ENCODE data around the gene ZNF276. TPM values are rescaled to one million over a fixed set of nuclear protein-coding genes. Genes with fewer than 3 reads are reported as not detected.
"Not testable (repeated sequence)": the region's sequence is repeated elsewhere in the genome, so short reads cannot be mapped to it uniquely, and the experiment has no call there.

The ZNF276 gene, protein sequence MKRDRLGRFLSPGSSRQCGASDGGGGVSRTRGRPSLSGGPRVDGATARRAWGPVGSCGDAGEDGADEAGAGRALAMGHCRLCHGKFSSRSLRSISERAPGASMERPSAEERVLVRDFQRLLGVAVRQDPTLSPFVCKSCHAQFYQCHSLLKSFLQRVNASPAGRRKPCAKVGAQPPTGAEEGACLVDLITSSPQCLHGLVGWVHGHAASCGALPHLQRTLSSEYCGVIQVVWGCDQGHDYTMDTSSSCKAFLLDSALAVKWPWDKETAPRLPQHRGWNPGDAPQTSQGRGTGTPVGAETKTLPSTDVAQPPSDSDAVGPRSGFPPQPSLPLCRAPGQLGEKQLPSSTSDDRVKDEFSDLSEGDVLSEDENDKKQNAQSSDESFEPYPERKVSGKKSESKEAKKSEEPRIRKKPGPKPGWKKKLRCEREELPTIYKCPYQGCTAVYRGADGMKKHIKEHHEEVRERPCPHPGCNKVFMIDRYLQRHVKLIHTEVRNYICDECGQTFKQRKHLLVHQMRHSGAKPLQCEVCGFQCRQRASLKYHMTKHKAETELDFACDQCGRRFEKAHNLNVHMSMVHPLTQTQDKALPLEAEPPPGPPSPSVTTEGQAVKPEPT
- 4.5 TPM for polyA plus RNA-seq (2013, experiment 1 of 2)
- 4.5 TPM for polyA plus RNA-seq (2013, experiment 2 of 2)

DNA sequence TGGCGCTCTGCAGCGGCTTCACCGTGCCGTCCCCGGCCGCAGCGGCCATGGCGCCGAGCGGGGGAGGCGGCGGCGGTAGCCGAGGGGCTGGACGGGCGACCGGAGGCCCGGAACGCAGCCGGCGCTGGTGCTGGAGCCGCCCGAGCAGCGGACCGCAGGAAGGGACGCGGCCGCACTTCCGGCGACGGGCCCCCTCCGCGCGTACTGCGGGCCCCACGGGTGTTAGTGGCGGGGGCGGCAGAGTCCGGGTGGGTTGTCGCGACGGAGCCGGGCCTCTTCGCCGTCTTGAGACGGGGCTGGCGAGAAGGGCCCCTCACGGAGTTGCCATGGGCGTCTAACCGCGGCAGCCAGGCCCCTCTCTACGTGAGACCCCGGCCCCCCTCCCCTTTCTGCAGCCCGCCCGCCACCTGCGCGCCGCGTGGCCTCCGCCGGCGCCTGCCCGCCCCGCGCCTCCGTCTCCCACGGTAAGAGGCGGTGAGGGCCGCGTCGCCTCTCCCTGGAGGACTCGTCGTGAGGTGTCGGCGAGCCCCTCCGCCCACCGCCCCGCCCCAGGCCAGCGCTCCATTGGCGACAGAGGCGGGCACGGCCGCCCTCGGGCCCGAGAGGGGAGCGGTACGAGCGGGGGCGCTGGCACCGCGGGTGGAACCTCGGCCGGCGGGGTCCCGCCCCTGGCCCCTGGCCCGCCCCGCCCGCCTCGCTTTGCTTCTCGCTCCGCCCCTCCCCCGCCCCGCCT, at the start of gene ZNF276, which contains the start of gene VPS9D1:
Gene ZNF276 (plus strand): TSS at position 725 of the 733 bp plus-strand sequence. CDS start 104 bp downstream, outside the sequence.
Gene VPS9D1 (minus strand): TSS at position 86 of the 733 bp plus-strand sequence. CDS start 37 bp downstream, at position 49.
- H2BK15ac ChIP-seq (replicated peaks; ENCODE audit: low read depth), result no peak within 1 kb of the TSS
- H3K4ac ChIP-seq (ENCODE audit: low read depth, low read length), result peak within 1 kb of the TSS; percentile 39
- H4K8ac ChIP-seq (ENCODE audit: low read depth, low read length), result no peak within 1 kb of the TSS
- no peak within 1 kb of the TSS for H2BK5ac ChIP-seq (ENCODE audit: low read length)
- H3K79me2 ChIP-seq (ENCODE audit: control insufficient read depth, insufficient read depth, low read length), result no peaks in the 10 kb centered on the region
- H3K9ac ChIP-seq (ENCODE audit: low read length), result peak within 1 kb of the TSS; percentile 84
- H4K5ac ChIP-seq (ENCODE audit: low read length), result no peak within 1 kb of the TSS
- peak within 1 kb of the TSS; percentile 94 for H3K56ac ChIP-seq (ENCODE audit: low read length)
- peak; percentile 86 for DNase-seq
- peak within 1 kb of the TSS; percentile 50 for H3K4me3 ChIP-seq (ENCODE audit: low read length)
- no peak within 1 kb of the TSS for H2AK5ac ChIP-seq (ENCODE audit: low read length)
- peaks cover 4% of the 10 kb centered on the region for H3K79me1 ChIP-seq (ENCODE audit: low read length)
- peak within 1 kb of the TSS; percentile 19 for H3K18ac ChIP-seq (ENCODE audit: low read length)
- H3K4me2 ChIP-seq (ENCODE audit: low read length), result peak within 1 kb of the TSS; percentile 87
- H3K27me3 ChIP-seq (ENCODE audit: insufficient read depth, low read length, poor library complexity), result no peaks in the 10 kb centered on the region
- H3K36me3 ChIP-seq (ENCODE audit: control insufficient read depth, insufficient read depth, low read length), result no peaks in the 10 kb centered on the region
- no peak within 1 kb of the TSS for H2BK120ac ChIP-seq (ENCODE audit: low read depth, low read length)
- peaks cover 4% of the 10 kb centered on the region for H3K4me1 ChIP-seq (ENCODE audit: control insufficient read depth, low read depth, low read length)
- H3K23ac ChIP-seq (ENCODE audit: low read length), result no peak within 1 kb of the TSS
- peak within 1 kb of the TSS; percentile 88 for H3K27ac ChIP-seq (ENCODE audit: low read depth, low read length)
- no CpG with 5 or more reads among the region's 103 CpGs for WGBS (ENCODE audit: extremely low coverage, insufficient coverage, low lambda C conversion rate)

DNA sequence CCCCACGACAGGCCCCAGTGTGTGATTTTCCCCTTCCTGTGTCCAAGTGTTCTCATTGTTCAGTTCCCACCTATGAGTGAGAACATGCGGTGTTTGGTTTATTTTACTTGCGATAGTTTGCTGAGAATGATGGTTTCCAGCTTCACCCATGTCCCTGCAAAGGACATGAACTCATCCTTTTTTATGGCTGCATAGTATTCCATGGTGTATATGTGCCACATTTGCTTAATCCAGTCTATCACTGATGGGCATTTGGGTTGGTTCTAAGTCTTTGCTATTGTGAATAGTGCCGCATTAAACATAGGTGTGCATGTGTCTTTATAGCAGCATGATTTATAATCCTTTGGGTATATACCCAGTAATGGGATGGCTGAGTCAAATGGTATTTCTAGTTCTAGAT, 49.8 kb upstream of the ZNF276 start:
- H3K79me1 ChIP-seq (ENCODE audit: low read length); H3K27ac ChIP-seq (ENCODE audit: low read depth, low read length); H3K23ac ChIP-seq (ENCODE audit: low read length); H3K79me2 ChIP-seq (ENCODE audit: control insufficient read depth, insufficient read depth, low read length); H4K8ac ChIP-seq (ENCODE audit: low read depth, low read length); H3K18ac ChIP-seq (ENCODE audit: low read length); H3K4me2 ChIP-seq (ENCODE audit: low read length); H3K9ac ChIP-seq (ENCODE audit: low read length); H3K4ac ChIP-seq (ENCODE audit: low read depth, low read length); H3K56ac ChIP-seq (ENCODE audit: low read length); H3K27me3 ChIP-seq (ENCODE audit: insufficient read depth, low read length, poor library complexity); H2BK120ac ChIP-seq (ENCODE audit: low read depth, low read length); H3K36me3 ChIP-seq (ENCODE audit: control insufficient read depth, insufficient read depth, low read length); H2BK5ac ChIP-seq (ENCODE audit: low read length); DNase-seq; H3K4me3 ChIP-seq (ENCODE audit: low read length); H3K4me1 ChIP-seq (ENCODE audit: control insufficient read depth, low read depth, low read length); H4K5ac ChIP-seq (ENCODE audit: low read length); H2AK5ac ChIP-seq (ENCODE audit: low read length); H2BK15ac ChIP-seq (replicated peaks; ENCODE audit: low read depth): not testable (repeated sequence)
- no CpG with 5 or more reads among the region's 4 CpGs for WGBS (ENCODE audit: extremely low coverage, insufficient coverage, low lambda C conversion rate)

DNA sequence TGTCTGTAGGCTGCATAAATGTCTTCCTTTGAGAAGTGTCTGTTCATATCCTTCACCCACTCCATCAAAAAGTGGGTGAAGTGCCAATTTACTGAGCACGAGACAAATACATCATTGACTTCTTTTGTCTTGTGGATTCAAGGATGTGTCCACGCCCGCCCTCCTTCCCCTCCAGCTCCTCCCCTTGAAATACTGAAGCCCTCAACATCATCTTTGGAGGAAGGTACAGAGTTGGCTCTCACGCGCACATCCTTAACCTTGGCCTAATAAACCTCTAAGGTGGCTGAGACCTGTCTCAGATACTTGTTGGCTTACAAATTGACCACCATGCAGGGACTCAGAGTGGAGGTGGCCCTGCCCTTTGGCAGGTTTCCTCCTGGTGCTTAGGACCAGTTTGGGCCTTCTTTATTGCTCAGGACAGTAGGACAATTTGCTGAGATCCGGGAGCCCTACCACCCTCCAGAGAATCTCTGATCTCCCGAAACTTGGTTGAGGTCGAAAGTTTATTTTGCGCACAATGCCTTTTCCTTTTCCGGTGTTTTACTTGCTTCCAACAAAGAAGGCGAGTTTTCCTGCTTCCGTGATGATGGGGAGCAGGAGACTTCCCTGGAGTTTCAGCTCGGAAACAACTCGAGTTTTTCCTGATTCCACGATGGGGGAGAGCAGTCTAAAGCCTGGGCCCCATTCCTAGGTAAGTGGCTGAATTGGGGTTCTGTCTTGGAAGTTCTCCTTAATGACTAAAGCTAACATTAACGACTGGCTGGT, 49.0 kb upstream of the ZNF276 start:
- no peak for DNase-seq
- Histone ChIP-seq H3K27ac (ENCODE audit: low read depth, low read length) (no peak overlapping the region), H2AK5ac (ENCODE audit: low read length) (no peak overlapping the region), H3K18ac (ENCODE audit: low read length) (no peak overlapping the region), H3K23ac (ENCODE audit: low read length) (no peak overlapping the region), H3K4me2 (ENCODE audit: low read length) (no peak overlapping the region), H3K36me3 (ENCODE audit: control insufficient read depth, insufficient read depth, low read length) (peaks cover 1% of the 10 kb centered on the region), H3K79me2 (ENCODE audit: control insufficient read depth, insufficient read depth, low read length) (no peaks in the 10 kb centered on the region), H3K9ac (ENCODE audit: low read length) (no peak overlapping the region), H3K27me3 (ENCODE audit: insufficient read depth, low read length, poor library complexity) (no peaks in the 10 kb centered on the region), H3K4me3 (ENCODE audit: low read length) (no peak overlapping the region), H2BK5ac (ENCODE audit: low read length) (no peak overlapping the region), H2BK120ac (ENCODE audit: low read depth, low read length) (no peak overlapping the region), H3K56ac (ENCODE audit: low read length) (no peak overlapping the region), H3K79me1 (ENCODE audit: low read length) (no peaks in the 10 kb centered on the region), H4K5ac (ENCODE audit: low read length) (no peak overlapping the region), H4K8ac (ENCODE audit: low read depth, low read length) (no peak overlapping the region), H3K4ac (ENCODE audit: low read depth, low read length) (no peak overlapping the region), H2BK15ac (replicated peaks; ENCODE audit: low read depth) (no peak overlapping the region), H3K4me1 (ENCODE audit: control insufficient read depth, low read depth, low read length) (no peaks in the 10 kb centered on the region)
- WGBS (ENCODE audit: extremely low coverage, insufficient coverage, low lambda C conversion rate), result no CpG with 5 or more reads among the region's 16 CpGs

DNA sequence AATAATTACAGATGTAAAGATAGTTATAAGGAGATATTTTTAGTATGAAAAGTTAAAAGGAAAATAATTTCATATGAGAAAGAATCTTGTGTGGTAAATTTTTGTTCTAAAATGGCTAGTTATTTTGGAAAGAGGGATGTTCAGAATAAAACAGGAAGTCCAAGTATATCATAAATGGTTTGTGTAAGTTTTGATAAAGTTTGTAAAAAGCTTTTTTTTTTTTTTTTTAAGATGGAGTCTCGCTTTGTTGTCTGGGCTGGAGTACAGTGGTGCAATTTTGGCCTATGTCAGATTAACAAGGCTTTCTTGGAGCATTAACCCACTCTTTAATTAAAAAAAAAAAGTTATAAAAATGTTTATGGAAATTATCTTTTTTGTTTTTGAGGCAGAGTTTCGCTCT, 43.1 kb upstream of the ZNF276 start:
- Histone ChIP-seq H2AK5ac (ENCODE audit: low read length) (no peak overlapping the region), H3K4me3 (ENCODE audit: low read length) (no peak overlapping the region), H3K56ac (ENCODE audit: low read length) (no peak overlapping the region), H3K79me1 (ENCODE audit: low read length) (no peaks in the 10 kb centered on the region), H3K23ac (ENCODE audit: low read length) (no peak overlapping the region), H3K36me3 (ENCODE audit: control insufficient read depth, insufficient read depth, low read length) (peaks cover 3% of the 10 kb centered on the region), H3K27ac (ENCODE audit: low read depth, low read length) (no peak overlapping the region), H3K27me3 (ENCODE audit: insufficient read depth, low read length, poor library complexity) (no peaks in the 10 kb centered on the region), H3K4me1 (ENCODE audit: control insufficient read depth, low read depth, low read length) (no peaks in the 10 kb centered on the region), H4K8ac (ENCODE audit: low read depth, low read length) (no peak overlapping the region), H4K5ac (ENCODE audit: low read length) (no peak overlapping the region), H2BK120ac (ENCODE audit: low read depth, low read length) (no peak overlapping the region), H2BK15ac (replicated peaks; ENCODE audit: low read depth) (no peak overlapping the region), H3K9ac (ENCODE audit: low read length) (no peak overlapping the region), H3K18ac (ENCODE audit: low read length) (no peak overlapping the region), H2BK5ac (ENCODE audit: low read length) (no peak overlapping the region), H3K79me2 (ENCODE audit: control insufficient read depth, insufficient read depth, low read length) (no peaks in the 10 kb centered on the region), H3K4ac (ENCODE audit: low read depth, low read length) (no peak overlapping the region), H3K4me2 (ENCODE audit: low read length) (no peak overlapping the region)
- no peak for DNase-seq
- WGBS (ENCODE audit: extremely low coverage, insufficient coverage, low lambda C conversion rate), result no CpG with 5 or more reads among the region's 2 CpGs

DNA sequence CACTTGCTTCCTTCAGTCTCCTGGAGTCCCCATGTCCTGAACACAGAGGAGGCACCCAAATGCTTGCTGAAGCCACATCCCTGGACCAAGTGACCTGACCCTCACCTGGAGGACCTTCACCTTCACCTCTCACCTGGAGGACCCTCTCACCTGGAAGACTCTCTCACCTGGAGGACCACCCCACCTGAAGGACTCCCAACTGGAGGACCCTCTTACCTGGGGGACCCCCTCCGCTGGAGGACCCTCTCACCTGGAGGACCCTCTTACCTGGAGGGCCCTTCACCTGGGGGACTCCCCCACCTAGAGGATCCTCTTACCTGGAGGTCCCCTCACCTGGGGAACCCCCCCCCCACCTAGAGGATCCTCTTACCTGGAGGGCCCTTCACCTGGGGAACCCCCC, 35.4 kb upstream of the ZNF276 start:
- Histone ChIP-seq H4K5ac (ENCODE audit: low read length) (no peak overlapping the region), H3K4me2 (ENCODE audit: low read length) (no peak overlapping the region), H2BK5ac (ENCODE audit: low read length) (no peak overlapping the region), H3K79me1 (ENCODE audit: low read length) (peaks cover 7% of the 10 kb centered on the region), H3K4me1 (ENCODE audit: control insufficient read depth, low read depth, low read length) (peaks cover 2% of the 10 kb centered on the region), H3K9ac (ENCODE audit: low read length) (no peak overlapping the region), H3K23ac (ENCODE audit: low read length) (no peak overlapping the region), H3K27me3 (ENCODE audit: insufficient read depth, low read length, poor library complexity) (no peaks in the 10 kb centered on the region), H2BK15ac (replicated peaks; ENCODE audit: low read depth) (no peak overlapping the region), H3K27ac (ENCODE audit: low read depth, low read length) (no peak overlapping the region), H3K36me3 (ENCODE audit: control insufficient read depth, insufficient read depth, low read length) (peaks cover 5% of the 10 kb centered on the region), H2AK5ac (ENCODE audit: low read length) (no peak overlapping the region), H3K18ac (ENCODE audit: low read length) (no peak overlapping the region), H3K4ac (ENCODE audit: low read depth, low read length) (no peak overlapping the region), H2BK120ac (ENCODE audit: low read depth, low read length) (no peak overlapping the region), H3K4me3 (ENCODE audit: low read length) (peak overlapping the region; percentile 15), H4K8ac (ENCODE audit: low read depth, low read length) (no peak overlapping the region), H3K79me2 (ENCODE audit: control insufficient read depth, insufficient read depth, low read length) (peaks cover 5% of the 10 kb centered on the region), H3K56ac (ENCODE audit: low read length) (no peak overlapping the region)
- no CpG with 5 or more reads among the region's 1 CpG for WGBS (ENCODE audit: extremely low coverage, insufficient coverage, low lambda C conversion rate)
- no peak for DNase-seq

Measured in mesendoderm (in vitro differentiated cells).